Mesenchymal stem cell (in vitro differentiated cells and primary cell): ENCODE data around the gene GGT1.
"Not testable (repeated sequence)": the region's sequence is repeated elsewhere in the genome, so short reads cannot be mapped to it uniquely, and the experiment has no call there.

Experiments
- DNase-seq: peaks from one replicate; pipeline ENCODE4 v3.0.0-alpha.2; 2013
- H2AFZ ChIP-seq: one replicate; pipeline ENCODE4 v1.6.1; 2013; ENCODE audit warnings: low read depth, mild to moderate bottlenecking, control low read depth, inconsistent platforms, low read length, moderate library complexity
- H2AK5ac ChIP-seq: 2 replicates; pipeline ENCODE4 v1.6.1; 2013; ENCODE audit warnings: low read length, moderate library complexity, mild to moderate bottlenecking, inconsistent platforms; ENCODE audit not compliant: severe bottlenecking
- H2BK120ac ChIP-seq: one replicate; pipeline ENCODE4 v1.6.1; 2013; ENCODE audit warnings: low read depth, mild to moderate bottlenecking, inconsistent platforms, low read length, moderate library complexity
- H2BK12ac ChIP-seq, 2 experiments: one replicate each; pipeline ENCODE4 v1.6.1; 2013; ENCODE audit warnings: inconsistent platforms in 2 of 2, low read length in 2 of 2, mild to moderate bottlenecking in 2 of 2, moderate library complexity in 2 of 2, control low read depth in 1 of 2
- H2BK15ac ChIP-seq: one replicate; pipeline ENCODE4 v1.6.1; 2013; ENCODE audit warnings: mild to moderate bottlenecking, low read depth, inconsistent platforms; ENCODE audit not compliant: poor library complexity, severe bottlenecking
- H2BK5ac ChIP-seq: 2 replicates; pipeline ENCODE4 v1.6.1; 2013; ENCODE audit warnings: low read depth, mild to moderate bottlenecking, low read length, control low read depth, inconsistent platforms; ENCODE audit not compliant: poor library complexity, severe bottlenecking
- H3K14ac ChIP-seq, 2 experiments: one replicate each; pipeline ENCODE4 v1.6.1; 2013; ENCODE audit warnings: inconsistent platforms in 2 of 2, low read length in 2 of 2, control low read depth in 1 of 2, mild to moderate bottlenecking in 1 of 2, moderate library complexity in 1 of 2
- H3K18ac ChIP-seq, 2 experiments: one replicate each; pipeline ENCODE4 v1.6.1; 2013; ENCODE audit warnings: inconsistent platforms in 2 of 2, low read length in 2 of 2, control low read depth in 1 of 2, low read depth in 1 of 2, mild to moderate bottlenecking in 1 of 2
- H3K23ac ChIP-seq, 2 experiments: one replicate each; pipeline ENCODE4 v1.6.1; 2013; ENCODE audit warnings: inconsistent platforms in 2 of 2, low read length in 2 of 2, mild to moderate bottlenecking in 2 of 2, moderate library complexity in 2 of 2, control low read depth in 1 of 2
- H3K27ac ChIP-seq: 2 replicates; pipeline ENCODE4 v1.5.1; 2013; ENCODE audit warnings: mild to moderate bottlenecking, moderate library complexity, low read length, control low read depth, inconsistent platforms; ENCODE audit not compliant: poor library complexity, severe bottlenecking
- H3K27me3 ChIP-seq, 2 experiments: 2 replicates each; pipeline versions ENCODE4 v1.6.1 to v1.7.0; 2013; ENCODE audit warnings: low read length in 2 of 2, mild to moderate bottlenecking in 2 of 2, moderate library complexity in 2 of 2, control low read depth in 1 of 2, inconsistent platforms in 1 of 2; ENCODE audit not compliant: control insufficient read depth in 1 of 2, insufficient read depth in 1 of 2
- H3K36me3 ChIP-seq, 2 experiments: 2 replicates each; pipeline versions ENCODE4 v1.6.1 to v1.7.0; 2013; ENCODE audit warnings: low read length in 2 of 2, control low read depth in 1 of 2, inconsistent platforms in 1 of 2, low read depth in 1 of 2, mild to moderate bottlenecking in 1 of 2; ENCODE audit not compliant: insufficient read depth in 2 of 2, control insufficient read depth in 1 of 2
- H3K4ac ChIP-seq, 2 experiments: one replicate each; pipeline ENCODE4 v1.6.1; 2013; ENCODE audit warnings: inconsistent platforms in 2 of 2, low read length in 2 of 2, mild to moderate bottlenecking in 2 of 2, moderate library complexity in 2 of 2, control low read depth in 1 of 2, low read depth in 1 of 2
- H3K4me1 ChIP-seq: 2 replicates; pipeline ENCODE4 v1.6.1; 2013; ENCODE audit warnings: low read depth, low read length, control low read depth; ENCODE audit not compliant: control insufficient read depth, insufficient read depth
- H3K4me2 ChIP-seq: 2 replicates; pipeline ENCODE4 v1.6.1; 2013; ENCODE audit warnings: low read length, mild to moderate bottlenecking, inconsistent platforms; ENCODE audit not compliant: poor library complexity, severe bottlenecking
- H3K4me3 ChIP-seq, 2 experiments: 2 replicates each; pipeline versions ENCODE4 v1.5.1 to v1.7.0; 2013; ENCODE audit warnings: low read length in 2 of 2, mild to moderate bottlenecking in 2 of 2, control low read depth in 1 of 2, low read depth in 1 of 2; ENCODE audit not compliant: insufficient read depth in 1 of 2
- H3K79me1 ChIP-seq: replicated peaks from 2 replicates; pipeline ENCODE4 v1.6.1; 2013; ENCODE audit warnings: mild to moderate bottlenecking, control low read depth, low read length, inconsistent platforms; ENCODE audit not compliant: poor library complexity, severe bottlenecking
- H3K9ac ChIP-seq: 2 replicates; pipeline ENCODE4 v1.7.0; 2013; ENCODE audit warnings: mild to moderate bottlenecking, low read length, moderate library complexity
- H3K9me3 ChIP-seq: 2 replicates; pipeline ENCODE4 v1.7.0; 2013; ENCODE audit warnings: mild to moderate bottlenecking, low read length; ENCODE audit not compliant: control insufficient read depth
- H4K8ac ChIP-seq: one replicate; pipeline ENCODE4 v1.6.1; 2013; ENCODE audit warnings: inconsistent platforms, mild to moderate bottlenecking, low read length, moderate library complexity
- H4K91ac ChIP-seq: one replicate; pipeline ENCODE4 v1.6.1; 2013; ENCODE audit warnings: mild to moderate bottlenecking, low read length, inconsistent platforms
- WGBS: methylation state at CpG from one replicate; pipeline ENCODE4 v1.1.7; 2013; ENCODE audit warnings: mixed read lengths; 5-methylcytosine and 5-hydroxymethylcytosine counted together

GGT1 gene

GRCh38 chr22:24627911-24628310 lies 24.9 kb downstream of the GGT1 start:
- H3K4me1 ChIP-seq, H2BK5ac ChIP-seq, H3K18ac ChIP-seq, H3K23ac ChIP-seq, H2AFZ ChIP-seq, H2BK15ac ChIP-seq, H3K9me3 ChIP-seq, H3K4ac ChIP-seq, H2AK5ac ChIP-seq, H3K27me3 ChIP-seq, H2BK12ac ChIP-seq, H4K91ac ChIP-seq, H3K36me3 ChIP-seq, H2BK120ac ChIP-seq, H3K9ac ChIP-seq, H3K27ac ChIP-seq, H3K4me2 ChIP-seq, H3K4me3 ChIP-seq, H3K14ac ChIP-seq, DNase-seq, H4K8ac ChIP-seq, H3K79me1 ChIP-seq: not testable (repeated sequence)
- WGBS = no CpG with 5 or more reads among the region's 16 CpGs

- not testable (repeated sequence) for H2BK120ac ChIP-seq, H2AK5ac ChIP-seq, H2BK12ac ChIP-seq, H3K79me1 ChIP-seq, H2AFZ ChIP-seq, H3K9me3 ChIP-seq, H3K27ac ChIP-seq, H3K23ac ChIP-seq, H3K4ac ChIP-seq, H2BK5ac ChIP-seq, H3K4me2 ChIP-seq, H4K91ac ChIP-seq, H4K8ac ChIP-seq, H3K4me3 ChIP-seq, H3K9ac ChIP-seq, H3K18ac ChIP-seq, H3K14ac ChIP-seq, H2BK15ac ChIP-seq, H3K36me3 ChIP-seq, H3K27me3 ChIP-seq
- 54% methylated on average over 4 of the region's 11 CpGs for WGBS
- H3K4me1 ChIP-seq = peaks cover 18% of the 10 kb centered on the region
- DNase-seq = peak; percentile 37
Measured at GRCh38 chr22:24629069-24629468, 26.1 kb downstream of the GGT1 start.

- not testable (repeated sequence) for H2AK5ac ChIP-seq, H3K27me3 ChIP-seq, H3K4ac ChIP-seq, H3K4me2 ChIP-seq, H2BK5ac ChIP-seq, H2AFZ ChIP-seq, H3K9ac ChIP-seq, H3K36me3 ChIP-seq, H3K9me3 ChIP-seq, H4K91ac ChIP-seq, H3K79me1 ChIP-seq, H3K14ac ChIP-seq, H4K8ac ChIP-seq, H2BK15ac ChIP-seq, H3K23ac ChIP-seq, H2BK120ac ChIP-seq, H3K4me3 ChIP-seq
- Histone ChIP-seq H3K18ac (peak overlapping the region; percentile 5 to 75), H3K27ac (peak overlapping the region; percentile 74), H2BK12ac (peak overlapping the region in 1 of 2 experiments; percentile 59), H3K4me1 (peaks cover 23% of the 10 kb centered on the region)
- 0% methylated on average over 2 of the region's 7 CpGs for WGBS
- DNase-seq = peak; percentile 43
Measured at GRCh38 chr22:24630812-24631427, 27.9 kb downstream of the GGT1 start.

GRCh38 chr22:24631430-24632122 lies 28.6 kb downstream of the GGT1 start:
- Histone ChIP-seq H4K8ac (peak overlapping the region; percentile 87), H3K27ac (peak overlapping the region; percentile 74), H2BK15ac (peak overlapping the region; percentile 69), H3K4me2 (peak overlapping the region; percentile 7), H2BK12ac (peak overlapping the region; percentile 89 to 96), H3K18ac (peak overlapping the region; percentile 75 to 83), H3K4ac (peak overlapping the region; percentile 75 to 87), H4K91ac (peak overlapping the region; percentile 95), H3K4me1 (peaks cover 23% of the 10 kb centered on the region), H2BK120ac (peak overlapping the region; percentile 92)
- not testable (repeated sequence) for H3K9ac ChIP-seq, H3K79me1 ChIP-seq, H3K9me3 ChIP-seq, H2AK5ac ChIP-seq, H3K36me3 ChIP-seq, H3K14ac ChIP-seq, H3K27me3 ChIP-seq, H2BK5ac ChIP-seq, H2AFZ ChIP-seq, H3K23ac ChIP-seq, H3K4me3 ChIP-seq
- 20% methylated on average over 13 of the region's 16 CpGs for WGBS
- peak; percentile 70 for DNase-seq
